ENCODE data around the gene SNRPB.

The SNRPB gene

GRCh38 chr20:2418388-2418787, 52.2 kb downstream of the SNRPB start:
- DNase-seq: no peak

DNA sequence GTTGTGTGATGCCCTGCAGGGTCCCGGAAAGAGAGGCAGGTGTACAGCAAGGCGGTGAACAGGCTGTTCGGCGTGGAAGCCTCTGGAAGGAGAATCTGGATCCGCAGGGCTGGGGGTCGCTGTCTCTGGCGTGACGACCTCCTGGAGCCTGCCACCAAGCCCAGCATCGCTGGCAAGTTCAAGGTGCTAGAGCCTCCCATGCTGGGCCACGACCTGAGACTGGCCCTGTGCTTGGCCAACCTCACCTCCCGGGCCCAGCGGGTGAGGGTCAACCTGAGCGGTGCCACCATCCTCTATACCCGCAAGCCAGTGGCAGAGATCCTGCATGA, 53.4 kb downstream of the SNRPB start:
- no peak for DNase-seq

GRCh38 chr20:2416541-2417212, 53.9 kb downstream of the SNRPB start:
- no peak for DNase-seq

All from 8988T (cell line).